HFF-Myc (cell line): ENCODE results near the gene MMP20.
A peak's percentile ranks its signal among the peaks of the same experiment; 100 is the strongest.

Source experiments
- DNase-seq: peaks from one replicate; pipeline ENCODE4 v3.0.0-alpha.2; 2011; ENCODE audit warnings: low read depth; ENCODE audit errors: extremely low read depth
- H3K4me3 ChIP-seq: replicated peaks from 2 replicates; pipeline ENCODE4 v1.5.1; 2011; ENCODE audit warnings: low read depth, mild to moderate bottlenecking, control low read depth, low read length
- TF ChIP-seq, protein P1 (sequence below): IDR thresholded peaks from 2 replicates; pipeline ENCODE4 v1.5.1; 2012; ENCODE audit warnings: mild to moderate bottlenecking, low read depth, low read length, control low read depth; ENCODE audit errors: missing control alignments

The MMP20 gene, protein sequence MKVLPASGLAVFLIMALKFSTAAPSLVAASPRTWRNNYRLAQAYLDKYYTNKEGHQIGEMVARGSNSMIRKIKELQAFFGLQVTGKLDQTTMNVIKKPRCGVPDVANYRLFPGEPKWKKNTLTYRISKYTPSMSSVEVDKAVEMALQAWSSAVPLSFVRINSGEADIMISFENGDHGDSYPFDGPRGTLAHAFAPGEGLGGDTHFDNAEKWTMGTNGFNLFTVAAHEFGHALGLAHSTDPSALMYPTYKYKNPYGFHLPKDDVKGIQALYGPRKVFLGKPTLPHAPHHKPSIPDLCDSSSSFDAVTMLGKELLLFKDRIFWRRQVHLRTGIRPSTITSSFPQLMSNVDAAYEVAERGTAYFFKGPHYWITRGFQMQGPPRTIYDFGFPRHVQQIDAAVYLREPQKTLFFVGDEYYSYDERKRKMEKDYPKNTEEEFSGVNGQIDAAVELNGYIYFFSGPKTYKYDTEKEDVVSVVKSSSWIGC

DNA sequence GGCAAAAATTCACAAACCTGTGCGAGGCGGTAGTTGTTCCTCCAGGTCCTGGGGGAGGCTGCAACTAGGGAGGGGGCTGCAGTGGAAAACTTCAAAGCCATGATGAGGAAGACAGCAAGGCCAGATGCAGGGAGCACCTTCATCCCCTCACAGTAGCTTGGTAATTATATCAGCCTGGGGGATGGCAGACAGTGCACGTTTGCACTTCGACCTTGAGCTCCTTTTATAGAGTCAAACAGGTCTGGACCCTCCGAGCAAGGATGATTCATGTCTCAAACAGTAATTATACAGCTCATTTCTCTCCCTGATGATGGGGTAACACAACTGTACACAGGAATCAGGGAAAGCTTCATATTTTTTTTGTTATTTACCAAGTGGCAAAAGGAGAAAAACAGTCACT lies at the start of gene MMP20:
Gene MMP20, minus strand, starts transcription at position 156 of the 400 bp plus-strand sequence. Its CDS starts 13 bp downstream, at position 143.
- TF ChIP-seq, protein P1, sequence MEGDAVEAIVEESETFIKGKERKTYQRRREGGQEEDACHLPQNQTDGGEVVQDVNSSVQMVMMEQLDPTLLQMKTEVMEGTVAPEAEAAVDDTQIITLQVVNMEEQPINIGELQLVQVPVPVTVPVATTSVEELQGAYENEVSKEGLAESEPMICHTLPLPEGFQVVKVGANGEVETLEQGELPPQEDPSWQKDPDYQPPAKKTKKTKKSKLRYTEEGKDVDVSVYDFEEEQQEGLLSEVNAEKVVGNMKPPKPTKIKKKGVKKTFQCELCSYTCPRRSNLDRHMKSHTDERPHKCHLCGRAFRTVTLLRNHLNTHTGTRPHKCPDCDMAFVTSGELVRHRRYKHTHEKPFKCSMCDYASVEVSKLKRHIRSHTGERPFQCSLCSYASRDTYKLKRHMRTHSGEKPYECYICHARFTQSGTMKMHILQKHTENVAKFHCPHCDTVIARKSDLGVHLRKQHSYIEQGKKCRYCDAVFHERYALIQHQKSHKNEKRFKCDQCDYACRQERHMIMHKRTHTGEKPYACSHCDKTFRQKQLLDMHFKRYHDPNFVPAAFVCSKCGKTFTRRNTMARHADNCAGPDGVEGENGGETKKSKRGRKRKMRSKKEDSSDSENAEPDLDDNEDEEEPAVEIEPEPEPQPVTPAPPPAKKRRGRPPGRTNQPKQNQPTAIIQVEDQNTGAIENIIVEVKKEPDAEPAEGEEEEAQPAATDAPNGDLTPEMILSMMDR = no peak
- no peak for DNase-seq
- no peak within 1 kb of the TSS for H3K4me3 ChIP-seq

DNA sequence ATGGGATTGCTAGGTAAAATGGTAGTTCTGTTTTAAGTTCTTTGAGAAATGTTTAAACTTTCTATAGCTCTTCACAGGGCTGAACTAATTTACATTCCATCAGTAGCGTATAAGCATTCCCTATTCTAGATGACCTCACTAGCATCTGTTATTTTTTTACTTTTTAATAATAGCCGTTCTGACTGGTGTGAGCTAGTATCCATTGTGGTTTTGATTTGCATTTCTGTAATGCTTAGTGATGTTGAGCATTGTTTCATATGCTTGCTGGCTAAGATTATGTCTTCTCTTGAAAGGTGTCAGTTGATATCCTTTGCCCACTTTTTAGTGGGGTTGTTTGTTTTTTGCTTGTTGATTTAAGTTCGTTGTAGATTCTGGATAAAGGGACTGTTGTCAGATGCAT lies 44.5 kb upstream of the MMP20 start:
- TF ChIP-seq, protein P1 = no peak
- DNase-seq = no peak
- no peak overlapping the region for H3K4me3 ChIP-seq

DNA sequence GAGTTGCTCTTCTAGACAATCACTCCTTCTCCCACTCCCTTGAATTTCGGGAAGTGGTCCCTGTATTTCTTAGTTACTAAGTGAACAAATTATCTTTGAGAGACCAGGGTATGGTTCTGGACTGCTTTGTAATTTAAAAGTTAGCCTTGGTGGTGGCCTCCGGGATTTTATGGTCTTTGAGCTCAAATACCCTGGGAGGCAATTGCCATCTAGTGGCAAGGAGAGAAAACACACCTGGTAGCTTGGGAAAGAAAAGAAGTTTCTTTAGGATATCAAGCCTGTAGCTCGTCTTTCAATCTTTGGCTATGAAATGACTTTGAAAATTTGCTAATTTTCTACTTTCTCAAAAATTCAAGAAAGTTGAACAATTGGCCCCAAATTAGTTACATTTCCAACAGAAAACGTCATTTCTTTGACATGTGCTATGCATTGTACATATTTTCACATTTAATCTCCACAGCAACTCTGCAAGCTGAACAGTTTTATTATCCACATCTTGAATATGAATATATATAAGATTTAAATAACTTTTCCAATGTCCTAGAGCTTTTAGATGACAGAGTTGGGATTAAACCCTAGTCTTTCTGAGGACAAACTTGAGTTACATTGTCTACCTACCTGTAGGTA lies 41.3 kb upstream of the MMP20 start:
- no peak overlapping the region for H3K4me3 ChIP-seq
- no peak for DNase-seq
- TF ChIP-seq, protein P1 = peak; percentile 81

DNA sequence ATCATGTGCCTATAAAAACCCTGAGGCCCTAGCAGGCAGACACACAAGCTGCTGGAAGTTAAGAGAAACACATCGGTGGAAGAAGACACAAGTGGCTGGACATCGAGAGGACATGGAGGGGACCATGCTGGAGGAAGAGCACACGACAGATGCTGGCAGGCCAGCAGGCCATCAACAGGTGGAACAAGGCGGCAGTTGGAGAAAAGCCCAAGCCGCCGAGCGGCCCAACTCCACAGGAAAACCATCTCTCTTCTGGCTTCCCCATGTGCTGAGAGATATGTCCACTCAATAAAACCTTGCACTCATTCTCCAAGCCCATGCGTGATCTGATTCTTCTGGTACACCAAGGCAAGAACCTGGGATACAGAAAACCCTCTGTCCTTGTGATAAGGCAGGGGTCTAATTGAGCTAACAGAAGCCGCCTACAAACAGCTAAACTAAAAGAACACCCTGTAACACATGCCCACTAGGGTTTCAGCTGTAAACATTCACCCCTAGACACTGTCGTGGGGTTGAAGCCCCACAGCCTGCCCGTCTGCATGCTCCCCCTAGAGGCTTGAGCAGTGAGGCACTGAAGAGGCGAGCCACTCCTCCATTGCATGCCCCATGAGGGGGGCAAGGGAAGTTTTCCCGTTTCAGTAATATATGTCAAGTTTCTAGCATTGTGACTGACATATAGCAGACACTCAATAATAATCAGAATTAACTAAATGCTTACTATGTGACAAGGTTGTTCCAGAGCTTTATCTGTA lies 39.0 kb upstream of the MMP20 start:
- TF ChIP-seq, protein P1 = peak; percentile 28
- DNase-seq = no peak
- H3K4me3 ChIP-seq = no peak overlapping the region

DNA sequence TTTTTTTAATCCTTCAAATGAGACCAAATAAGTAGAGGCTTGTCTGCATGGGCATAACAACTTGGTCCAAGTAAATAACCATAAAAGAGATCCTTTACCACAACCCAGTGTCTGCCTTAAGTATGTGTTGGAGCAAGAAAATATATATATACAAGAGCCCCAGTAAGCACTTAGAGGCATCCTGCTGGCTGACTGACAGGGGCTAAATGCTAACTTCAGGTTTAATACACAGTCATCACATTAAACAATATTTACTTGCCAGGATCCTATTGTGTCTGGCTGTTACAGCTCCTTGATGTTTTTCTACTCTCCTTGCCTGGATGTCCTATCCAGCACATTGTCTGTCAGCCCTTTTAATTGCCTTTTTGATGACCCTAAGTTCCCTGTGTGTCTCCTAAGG lies 37.5 kb upstream of the MMP20 start:
- TF ChIP-seq, protein P1 = no peak
- no peak overlapping the region for H3K4me3 ChIP-seq
- no peak for DNase-seq

DNA sequence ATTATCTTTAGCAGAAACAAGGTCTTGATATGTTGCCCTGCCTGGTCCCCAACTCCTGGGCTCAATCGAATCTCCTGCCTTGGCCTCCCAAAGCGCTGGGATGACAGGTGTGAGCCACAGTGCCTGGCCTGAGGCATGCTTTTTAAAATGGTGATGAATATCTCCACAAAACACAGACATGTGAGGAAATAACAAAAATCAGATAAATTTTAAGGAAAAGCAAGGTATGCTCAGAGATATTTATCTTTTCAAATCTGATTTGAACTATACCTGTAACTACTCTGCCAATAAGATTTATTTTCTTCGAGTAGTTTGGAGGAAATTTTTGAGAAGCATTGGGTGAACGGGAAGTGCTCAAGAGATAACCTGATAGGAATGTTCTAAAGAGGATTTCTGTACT lies 35.9 kb upstream of the MMP20 start:
- no peak overlapping the region for H3K4me3 ChIP-seq
- DNase-seq = no peak
- TF ChIP-seq, protein P1 = no peak
